Retinal pigment epithelial cell (primary cell): Measurements from ENCODE around the gene TFRC.

Experiments
- DNase-seq: peaks from one replicate; pipeline ENCODE4 v3.0.0-alpha.2; 2010; ENCODE audit warnings: low read depth
- H3K4me3 ChIP-seq: 2 replicates; pipeline ENCODE4 v1.5.1; 2011; ENCODE audit warnings: mild to moderate bottlenecking, low read length, control low read depth, moderate library complexity
- CTCF ChIP-seq: conservative IDR thresholded peaks from 2 replicates; pipeline ENCODE4 v1.5.1; 2011; ENCODE audit warnings: low read depth, low read length, control low read depth, inconsistent platforms

TFRC gene

DNA sequence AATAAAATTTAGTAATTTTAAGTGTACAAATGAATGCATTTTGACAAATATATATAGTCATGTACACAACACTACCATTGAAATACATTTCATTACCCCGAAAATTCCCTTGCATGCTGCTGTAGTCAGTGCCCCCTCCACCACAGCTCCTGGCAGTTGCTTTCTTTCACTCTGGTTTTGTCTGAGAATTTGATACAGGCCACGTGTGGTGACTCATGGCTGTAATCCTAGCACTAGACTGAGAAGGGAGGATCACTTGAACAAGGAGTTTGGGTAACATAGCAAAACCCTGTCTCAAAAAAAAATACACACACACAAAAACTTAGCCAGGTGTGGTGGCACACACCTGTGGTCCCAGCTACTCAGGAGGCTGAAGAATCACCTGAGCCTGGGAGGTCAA, 65.4 kb downstream of the TFRC start:
- no peak overlapping the region for H3K4me3 ChIP-seq
- DNase-seq = peak; percentile 76
- TF ChIP-seq CTCF = no peak

GRCh38 chr3:196016059-196016458, 65.8 kb downstream of the TFRC start:
- H3K4me3 ChIP-seq = no peak overlapping the region
- no peak for DNase-seq
- no peak for TF ChIP-seq CTCF

GRCh38 chr3:196013587-196014487, 68.1 kb downstream of the TFRC start:
- no peak for TF ChIP-seq CTCF
- H3K4me3 ChIP-seq = no peak overlapping the region
- DNase-seq = no peak

DNA sequence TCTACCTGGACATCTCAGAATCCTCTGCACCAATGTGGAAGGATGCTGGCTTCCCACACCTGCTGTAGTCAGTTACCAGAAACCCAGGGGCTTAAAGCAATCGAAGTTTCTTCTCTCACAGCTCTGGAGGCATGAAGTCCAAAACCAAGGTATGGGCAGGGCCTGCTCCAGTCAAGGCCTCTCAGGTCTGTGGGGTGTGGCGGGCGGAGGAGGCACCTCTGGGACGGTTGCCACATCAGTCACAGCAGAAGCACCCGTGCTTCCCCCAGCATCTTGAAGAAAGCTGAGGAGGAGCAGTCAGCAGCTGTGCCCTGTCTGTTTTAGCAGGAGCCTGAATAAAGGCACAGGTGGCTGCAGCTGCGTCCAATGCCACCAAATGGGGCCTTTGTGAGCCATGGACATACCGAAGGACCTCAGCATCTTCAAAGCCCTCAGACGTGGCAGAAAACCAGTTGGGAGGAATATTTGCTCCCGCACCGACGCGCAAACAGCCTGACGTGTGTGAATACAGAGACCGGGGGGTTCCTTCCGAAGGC, 68.9 kb downstream of the TFRC start:
- no peak for DNase-seq
- no peak overlapping the region for H3K4me3 ChIP-seq
- TF ChIP-seq CTCF = no peak

- TF ChIP-seq CTCF = no peak
- H3K4me3 ChIP-seq = no peak overlapping the region
- DNase-seq = no peak
Measured at GRCh38 chr3:196012481-196012880, 69.4 kb downstream of the TFRC start.

DNA sequence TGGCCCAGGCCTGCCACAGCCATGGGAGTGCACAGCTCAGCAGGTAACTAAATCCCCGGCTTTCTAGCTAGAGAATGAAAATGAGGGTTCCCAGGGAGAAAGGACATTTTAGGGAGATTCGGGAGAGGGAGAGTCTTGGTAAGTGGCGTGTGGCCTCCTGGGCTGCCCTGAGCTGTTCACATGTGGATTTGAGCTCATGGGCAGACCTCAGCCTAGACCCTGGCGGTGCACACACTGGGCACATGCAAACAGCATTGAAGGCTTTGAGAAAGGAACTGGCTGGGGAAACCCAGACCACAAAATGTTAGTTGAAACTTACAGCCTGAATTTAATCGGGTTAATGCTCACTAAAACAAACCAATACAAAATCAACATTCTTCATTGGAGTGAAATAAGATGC, 72.4 kb downstream of the TFRC start:
- no peak for DNase-seq
- no peak overlapping the region for H3K4me3 ChIP-seq
- TF ChIP-seq CTCF = no peak

DNA sequence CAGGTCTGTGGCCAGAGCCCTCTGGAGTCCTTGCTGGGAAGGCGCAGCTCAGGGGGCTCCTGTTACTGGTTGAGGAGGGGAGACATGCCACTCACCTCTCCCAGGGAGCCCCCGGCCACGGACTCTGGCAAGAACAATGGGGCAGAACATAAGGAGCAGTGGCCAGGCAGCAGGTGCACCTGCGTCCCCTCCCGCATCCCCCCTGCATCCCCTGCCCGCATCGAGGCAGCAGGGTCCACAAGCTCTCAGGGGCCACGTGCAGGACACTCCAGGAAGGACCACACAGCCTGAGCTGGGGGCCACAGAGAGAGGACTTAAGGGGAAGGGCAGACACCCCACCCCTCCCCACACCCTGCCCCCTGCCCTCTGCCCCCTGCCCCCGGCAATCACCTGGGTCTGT, 73.0 kb downstream of the TFRC start:
- H3K4me3 ChIP-seq = no peak overlapping the region
- DNase-seq = no peak
- TF ChIP-seq CTCF = no peak
